GM19025 (cell line): Measurements from ENCODE around the gene TRPV5.

Experiments
- ATAC-seq: cut with Tn5 transposase; IDR thresholded peaks from one replicate; pipeline ENCODE4 v1.9.1; 2021; ENCODE audit warnings: mild to moderate bottlenecking, low read depth, moderate library complexity; ENCODE audit not compliant: unreplicated experiment

The TRPV5 gene

GRCh38 chr7:142860968-142861367 is 72.6 kb downstream of the TRPV5 start:
- ATAC-seq, result no peak

DNA sequence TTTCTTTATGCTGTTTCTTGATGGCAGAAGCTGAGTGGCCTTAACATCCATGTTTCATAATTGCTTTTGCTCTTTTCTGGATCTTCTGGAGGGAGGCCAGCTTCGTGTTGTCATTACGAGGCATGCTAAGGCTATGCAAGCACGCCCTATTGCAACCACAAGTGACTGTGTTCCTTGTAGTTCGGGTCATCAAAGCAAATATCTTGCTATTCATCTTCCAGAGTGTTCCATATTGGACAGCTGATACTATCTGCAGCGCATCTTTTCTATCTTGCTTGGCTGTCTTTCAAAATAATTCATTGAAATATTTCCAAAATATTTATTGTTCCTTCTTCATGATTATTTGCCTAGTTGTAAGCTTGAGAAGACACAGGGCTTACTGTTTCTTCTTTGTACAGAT is 73.7 kb downstream of the TRPV5 start:
- no peak for ATAC-seq

DNA sequence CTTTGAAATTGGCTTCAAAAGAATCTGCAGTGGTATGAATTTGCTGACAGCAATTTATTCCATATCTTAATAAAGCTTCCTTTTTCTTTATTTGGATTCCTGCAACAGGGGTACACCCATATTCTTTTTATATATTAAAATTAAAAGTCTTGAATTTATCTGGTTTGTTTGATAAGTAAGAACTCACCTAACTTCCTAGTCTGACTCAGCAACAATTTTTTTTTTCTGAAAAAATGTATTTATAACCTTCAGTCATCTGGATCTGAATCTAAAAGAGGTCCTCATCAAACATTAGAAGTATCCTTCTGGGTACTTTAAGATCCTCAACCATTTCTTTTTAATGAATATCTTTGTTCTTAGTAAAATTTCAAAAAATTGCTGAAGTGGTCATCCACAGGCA is 74.1 kb downstream of the TRPV5 start:
- no peak for ATAC-seq
